Measurements from ENCODE around the gene PTF1A. TPM values are rescaled to one million over a fixed set of nuclear protein-coding genes. Genes with fewer than 3 reads are reported as not detected.

Gene PTF1A
- polyA plus RNA-seq, 1 donor from 2014 or later: not detected

GRCh38 chr10:23186697-23187096 lies 5.4 kb upstream of the PTF1A start:
- no peak for TF ChIP-seq MXI1 (conservative IDR thresholded peaks at IDR 0.05; ENCODE audit: poor library complexity, severe bottlenecking)
- no peak for TF ChIP-seq REST (IDR thresholded peaks at IDR 0.05; ENCODE audit: borderline replicate concordance)
- TF ChIP-seq CTCF (IDR thresholded peaks at IDR 0.05; ENCODE audit: poor library complexity, severe bottlenecking): no peak
- no peak for TF ChIP-seq TAF1 (IDR thresholded peaks at IDR 0.05; ENCODE audit: low read depth)
- no peak for TF ChIP-seq POLR2AphosphoS5 (IDR thresholded peaks at IDR 0.05)
- Histone ChIP-seq H3K27me3 (ENCODE audit: insufficient read depth, low read depth, low read length) (peaks cover 96% of the 10 kb centered on the region), H3K9me2 (ENCODE audit: insufficient read depth, low read length) (no peaks in the 10 kb centered on the region), H3K4me2 (ENCODE audit: low read length) (no peak overlapping the region), H3K4me3 (ENCODE audit: low read length) (no peak overlapping the region), H3F3A (ENCODE audit: insufficient read depth, low read length, poor library complexity, severe bottlenecking) (no peaks in the 10 kb centered on the region), H4K20me1 (ENCODE audit: insufficient read depth) (no peaks in the 10 kb centered on the region), H3K79me2 (replicated peaks; ENCODE audit: insufficient read depth, low read length) (no peaks in the 10 kb centered on the region), H3K9ac (ENCODE audit: low read length) (no peak overlapping the region), H3K27ac (ENCODE audit: low read length) (no peak overlapping the region), H2AFZ (ENCODE audit: low read depth, low read length) (no peak overlapping the region), H3K9me3 (ENCODE audit: low read length) (peaks cover 4% of the 10 kb centered on the region), H3K36me3 (ENCODE audit: insufficient read depth, low read length) (no peaks in the 10 kb centered on the region)

GRCh38 chr10:23187155-23187554 lies 5.0 kb upstream of the PTF1A start:
- Histone ChIP-seq H3K4me2 (ENCODE audit: low read length) (no peak overlapping the region), H4K20me1 (ENCODE audit: insufficient read depth) (no peaks in the 10 kb centered on the region)

More at GRCh38 chr10:23187155-23187554, 5.0 kb upstream of the PTF1A start:
- peaks cover 4% of the 10 kb centered on the region for H3K9me3 ChIP-seq (ENCODE audit: low read length)
- no peaks in the 10 kb centered on the region for H3K36me3 ChIP-seq (ENCODE audit: insufficient read depth, low read length)
- no peak overlapping the region for H3K4me3 ChIP-seq (ENCODE audit: low read length)
- peaks cover 96% of the 10 kb centered on the region for H3K27me3 ChIP-seq (ENCODE audit: insufficient read depth, low read depth, low read length)
- H2AFZ ChIP-seq (ENCODE audit: low read depth, low read length): no peak overlapping the region
- TF ChIP-seq SMC3 (conservative IDR thresholded peaks at IDR 0.05; ENCODE audit: poor library complexity) (no peak), MXI1 (conservative IDR thresholded peaks at IDR 0.05; ENCODE audit: poor library complexity, severe bottlenecking) (no peak), REST (IDR thresholded peaks at IDR 0.05; ENCODE audit: borderline replicate concordance) (no peak), EP300 (conservative IDR thresholded peaks at IDR 0.05; ENCODE audit: poor library complexity, severe bottlenecking) (no peak), RAD21 (conservative IDR thresholded peaks at IDR 0.05) (no peak), CTCF (IDR thresholded peaks at IDR 0.05; ENCODE audit: poor library complexity, severe bottlenecking) (no peak), TAF1 (IDR thresholded peaks at IDR 0.05; ENCODE audit: low read depth) (no peak), EZH2 (IDR thresholded peaks at IDR 0.05; ENCODE audit: borderline replicate concordance, insufficient read depth, low read length, poor library complexity, severe bottlenecking) (no peak), POLR2AphosphoS5 (IDR thresholded peaks at IDR 0.05) (no peak)
- H3F3A ChIP-seq (ENCODE audit: insufficient read depth, low read length, poor library complexity, severe bottlenecking): no peaks in the 10 kb centered on the region
- no peak overlapping the region for H3K27ac ChIP-seq (ENCODE audit: low read length)
- H3K79me2 ChIP-seq (replicated peaks; ENCODE audit: insufficient read depth, low read length): no peaks in the 10 kb centered on the region
- no peaks in the 10 kb centered on the region for H3K9me2 ChIP-seq (ENCODE audit: insufficient read depth, low read length)
- H3K9ac ChIP-seq (ENCODE audit: low read length): no peak overlapping the region

All from neural cell (in vitro differentiated cells).